HepG2 (cell line): ENCODE results near the gene TTLL1. TPM values are rescaled to one million over a fixed set of nuclear protein-coding genes. Genes with fewer than 3 reads are reported as not detected.

Source experiments
- ASH2L ChIP-seq: fragments of 300-600, 200-600 bp; sonication (generic); IDR thresholded peaks from 2 replicates; pipeline ENCODE4 v1.7.0; 2017; ENCODE audit warnings: low read depth, mild to moderate bottlenecking, moderate library complexity, mixed read lengths, low read length; ENCODE audit not compliant: insufficient read length
- CBX2 ChIP-seq, 2 experiments: fragments of 200-600 bp in 1 of 2; sonication (generic); formaldehyde crosslinking in 1 of 2; IDR thresholded peaks; 2 replicates each; pipeline versions ENCODE4 v1.7.0 to v1.8.1; 2018 to 2022; ENCODE audit warnings: low read depth in 2 of 2, low read length in 1 of 2, mild to moderate bottlenecking in 1 of 2, missing genetic modification reagents in 1 of 2
- KLF11 ChIP-seq: IDR thresholded peaks from 2 replicates; pipeline ENCODE4 v1.6.1; 2016; ENCODE audit warnings: missing compliant biosample characterization
- KLF6 ChIP-seq: IDR thresholded peaks from 2 replicates; pipeline ENCODE4 v1.8.0; 2016; ENCODE audit warnings: missing biosample characterization, missing genetic modification reagents
- MAFF ChIP-seq: IDR thresholded peaks from 2 replicates; pipeline ENCODE4 v1.6.1; 2011; ENCODE audit warnings: low read depth, low read length, improper control_type of control experiment
- MAFG ChIP-seq: sonication (generic); formaldehyde crosslinking; IDR thresholded peaks from 2 replicates; pipeline ENCODE4 v1.5.1; 2020; ENCODE audit warnings: mild to moderate bottlenecking, missing genetic modification reagents
- NFYB ChIP-seq: sonication (generic); formaldehyde crosslinking; IDR thresholded peaks from 2 replicates; pipeline ENCODE4 v1.4.0; 2020; ENCODE audit warnings: missing genetic modification reagents
- NR2F6 ChIP-seq, 2 experiments: IDR thresholded peaks; 2 replicates each; pipeline ENCODE4 v1.6.1; 2016; ENCODE audit warnings: antibody characterized with exemption in 1 of 2, mild to moderate bottlenecking in 1 of 2
- SMAD1 ChIP-seq: sonication (generic); formaldehyde crosslinking; IDR thresholded peaks from 2 replicates; pipeline ENCODE4 v1.4.0; 2020; ENCODE audit warnings: missing genetic modification reagents, low read depth, mild to moderate bottlenecking, borderline replicate concordance
- ZBTB7A ChIP-seq: sonication (generic); formaldehyde crosslinking; IDR thresholded peaks from 2 replicates; pipeline ENCODE4 v1.8.0; 2022; ENCODE audit warnings: mild to moderate bottlenecking, missing genetic modification reagents
- ZNF547 ChIP-seq: sonication (generic); formaldehyde crosslinking; IDR thresholded peaks from 2 replicates; pipeline ENCODE4 v1.5.1; 2020; ENCODE audit warnings: mild to moderate bottlenecking, missing genetic modification reagents
- ZNF761 ChIP-seq: sonication (generic); formaldehyde crosslinking; conservative IDR thresholded peaks from 2 replicates; pipeline ENCODE4 v1.4.0; 2020; ENCODE audit warnings: mild to moderate bottlenecking, missing genetic modification reagents
- ZNF879 ChIP-seq: sonication (generic); formaldehyde crosslinking; IDR thresholded peaks from 2 replicates; pipeline ENCODE4 v1.8.1; 2023; ENCODE audit warnings: missing genetic modification reagents
- ZSCAN22 ChIP-seq: sonication (generic); formaldehyde crosslinking; IDR thresholded peaks from 2 replicates; pipeline ENCODE4 v1.4.0; 2020; ENCODE audit warnings: mild to moderate bottlenecking, missing genetic modification reagents
- polyA plus RNA-seq, 8 experiments: library from polyadenylated mRNA; depleted of rRNA in 3 of 8; stranded (reverse) in 7 of 8; unstranded in 1 of 8; fragments of >200 nt; fragmentation: Illumina TruSeq in 4 of 8; extraction: Trizol in 4 of 8; gene quantifications; 2 replicates each; pipeline versions ENCODE4 v1.2.1 to v1.2.3, GENCODE V29; 2011 to 2016; ENCODE audit warnings: low read depth in 4 of 8, missing spikeins in 1 of 8, mixed read lengths in 1 of 8; ENCODE audit not compliant: insufficient read depth in 1 of 8
- total RNA-seq, 5 experiments: library from RNA; depleted of rRNA; stranded (reverse); fragments of >200 nt; fragmentation: Illumina TruSeq; extraction: Trizol; gene quantifications; 2 replicates each; pipeline ENCODE4 v1.2.3, GENCODE V29; 2016; ENCODE audit warnings: low read depth in 1 of 5
- TF ChIP-seq, protein P1 (sequence below): sonication (generic); formaldehyde crosslinking; IDR thresholded peaks from 2 replicates; pipeline ENCODE4 v1.5.0; 2020; ENCODE audit warnings: mild to moderate bottlenecking, missing genetic modification reagents, borderline replicate concordance
- TF ChIP-seq, protein P2 (sequence below): sonication (generic); formaldehyde crosslinking; conservative IDR thresholded peaks from 2 replicates; pipeline ENCODE4 v1.5.0; 2020; ENCODE audit warnings: missing genetic modification reagents
- TF ChIP-seq, protein P3 (sequence below): sonication (generic); formaldehyde crosslinking; IDR thresholded peaks from 2 replicates; pipeline ENCODE4 v1.4.0; 2020; ENCODE audit warnings: missing genetic modification reagents
- TF ChIP-seq, protein P4 (sequence below): sonication (generic); formaldehyde crosslinking; conservative IDR thresholded peaks from 2 replicates; pipeline ENCODE4 v1.4.0; 2020; ENCODE audit warnings: missing genetic modification reagents

Gene TTLL1
- total and polyA plus RNA-seq, 2 of the 13 experiments (the other 11 are each of a cell fraction or from before 2014, with no cell fraction given), result 1.6 to 5.3 TPM

DNA sequence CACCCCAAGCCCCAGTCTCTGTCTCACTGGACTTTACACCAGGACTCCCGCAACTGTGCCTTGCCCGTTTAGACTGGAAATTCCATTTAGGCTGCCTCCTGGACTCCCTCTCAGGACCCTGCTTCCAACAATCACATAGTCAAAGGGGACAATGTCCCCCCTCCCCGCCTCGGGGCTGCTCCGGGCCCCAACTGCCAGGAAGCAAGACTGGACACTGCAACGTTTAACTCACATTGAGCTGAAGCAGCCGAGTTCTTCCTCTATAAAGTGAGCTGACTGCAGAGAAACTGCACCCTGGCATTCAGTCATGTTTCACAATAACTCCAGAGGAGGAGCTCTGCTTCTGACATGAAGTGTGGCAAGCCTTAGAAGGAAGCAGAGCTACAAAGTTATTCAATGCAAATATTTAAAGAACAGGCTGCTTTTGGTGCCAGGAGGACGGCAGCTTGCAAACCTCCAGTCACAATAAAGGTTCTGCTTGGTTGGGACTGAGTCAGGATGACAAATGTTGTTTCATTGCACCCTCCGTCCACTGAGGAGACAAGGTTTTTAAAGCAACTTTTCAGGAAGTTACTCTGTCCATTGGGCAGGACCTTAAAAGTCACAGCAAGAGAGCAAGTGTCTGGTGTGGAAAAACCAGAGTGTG, 94.2 kb downstream of the TTLL1 start (continued):
- TF ChIP-seq, protein P1, sequence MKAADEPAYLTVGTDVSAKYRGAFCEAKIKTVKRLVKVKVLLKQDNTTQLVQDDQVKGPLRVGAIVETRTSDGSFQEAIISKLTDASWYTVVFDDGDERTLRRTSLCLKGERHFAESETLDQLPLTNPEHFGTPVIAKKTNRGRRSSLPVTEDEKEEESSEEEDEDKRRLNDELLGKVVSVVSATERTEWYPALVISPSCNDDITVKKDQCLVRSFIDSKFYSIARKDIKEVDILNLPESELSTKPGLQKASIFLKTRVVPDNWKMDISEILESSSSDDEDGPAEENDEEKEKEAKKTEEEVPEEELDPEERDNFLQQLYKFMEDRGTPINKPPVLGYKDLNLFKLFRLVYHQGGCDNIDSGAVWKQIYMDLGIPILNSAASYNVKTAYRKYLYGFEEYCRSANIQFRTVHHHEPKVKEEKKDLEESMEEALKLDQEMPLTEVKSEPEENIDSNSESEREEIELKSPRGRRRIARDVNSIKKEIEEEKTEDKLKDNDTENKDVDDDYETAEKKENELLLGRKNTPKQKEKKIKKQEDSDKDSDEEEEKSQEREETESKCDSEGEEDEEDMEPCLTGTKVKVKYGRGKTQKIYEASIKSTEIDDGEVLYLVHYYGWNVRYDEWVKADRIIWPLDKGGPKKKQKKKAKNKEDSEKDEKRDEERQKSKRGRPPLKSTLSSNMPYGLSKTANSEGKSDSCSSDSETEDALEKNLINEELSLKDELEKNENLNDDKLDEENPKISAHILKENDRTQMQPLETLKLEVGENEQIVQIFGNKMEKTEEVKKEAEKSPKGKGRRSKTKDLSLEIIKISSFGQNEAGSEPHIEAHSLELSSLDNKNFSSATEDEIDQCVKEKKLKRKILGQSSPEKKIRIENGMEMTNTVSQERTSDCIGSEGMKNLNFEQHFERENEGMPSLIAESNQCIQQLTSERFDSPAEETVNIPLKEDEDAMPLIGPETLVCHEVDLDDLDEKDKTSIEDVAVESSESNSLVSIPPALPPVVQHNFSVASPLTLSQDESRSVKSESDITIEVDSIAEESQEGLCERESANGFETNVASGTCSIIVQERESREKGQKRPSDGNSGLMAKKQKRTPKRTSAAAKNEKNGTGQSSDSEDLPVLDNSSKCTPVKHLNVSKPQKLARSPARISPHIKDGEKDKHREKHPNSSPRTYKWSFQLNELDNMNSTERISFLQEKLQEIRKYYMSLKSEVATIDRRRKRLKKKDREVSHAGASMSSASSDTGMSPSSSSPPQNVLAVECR (CRISPR knock-in tag), result no peak; the same call in 1 of the 2 replicates
- TF ChIP-seq ZNF547 (CRISPR knock-in tag) (no peak), MAFG (CRISPR knock-in tag) (no peak), ZBTB7A (CRISPR knock-in tag) (no peak), ZNF761 (peak; percentile 61; the same call in 1 of the 2 replicates), ASH2L (peak; percentile 88), KLF11 (0 out of 2 replicates have a peak, but pooled peaks have one; percentile 23), NFYB (CRISPR knock-in tag) (no peak), ZNF879 (CRISPR knock-in tag) (no peak), ZSCAN22 (CRISPR knock-in tag) (no peak), KLF6 (CRISPR knock-in tag) (0 out of 2 replicates have a peak, but pooled peaks have one; percentile 49), SMAD1 (CRISPR knock-in tag) (no peak), NR2F6 (IDR thresholded peaks at IDR 0.05) (peak; percentile 44; the same call in 1 of the 2 replicates), NR2F6 (CRISPR knock-in tag; IDR thresholded peaks at IDR 0.05) (peak; percentile 53; the same call in 1 of the 2 replicates), MAFF (no peak), CBX2 (IDR thresholded peaks at IDR 0.05; ENCODE audit: low read depth, low read length) (no peak), CBX2 (CRISPR knock-in tag; IDR thresholded peaks at IDR 0.05; ENCODE audit: low read depth) (no peak)
- TF ChIP-seq, protein P2, sequence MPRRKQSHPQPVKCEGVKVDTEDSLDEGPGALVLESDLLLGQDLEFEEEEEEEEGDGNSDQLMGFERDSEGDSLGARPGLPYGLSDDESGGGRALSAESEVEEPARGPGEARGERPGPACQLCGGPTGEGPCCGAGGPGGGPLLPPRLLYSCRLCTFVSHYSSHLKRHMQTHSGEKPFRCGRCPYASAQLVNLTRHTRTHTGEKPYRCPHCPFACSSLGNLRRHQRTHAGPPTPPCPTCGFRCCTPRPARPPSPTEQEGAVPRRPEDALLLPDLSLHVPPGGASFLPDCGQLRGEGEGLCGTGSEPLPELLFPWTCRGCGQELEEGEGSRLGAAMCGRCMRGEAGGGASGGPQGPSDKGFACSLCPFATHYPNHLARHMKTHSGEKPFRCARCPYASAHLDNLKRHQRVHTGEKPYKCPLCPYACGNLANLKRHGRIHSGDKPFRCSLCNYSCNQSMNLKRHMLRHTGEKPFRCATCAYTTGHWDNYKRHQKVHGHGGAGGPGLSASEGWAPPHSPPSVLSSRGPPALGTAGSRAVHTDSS (CRISPR knock-in tag), result no peak
- TF ChIP-seq, protein P3, sequence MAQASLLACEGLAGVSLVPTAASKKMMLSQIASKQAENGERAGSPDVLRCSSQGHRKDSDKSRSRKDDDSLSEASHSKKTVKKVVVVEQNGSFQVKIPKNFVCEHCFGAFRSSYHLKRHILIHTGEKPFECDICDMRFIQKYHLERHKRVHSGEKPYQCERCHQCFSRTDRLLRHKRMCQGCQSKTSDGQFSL (CRISPR knock-in tag), result no peak
- TF ChIP-seq, protein P4, sequence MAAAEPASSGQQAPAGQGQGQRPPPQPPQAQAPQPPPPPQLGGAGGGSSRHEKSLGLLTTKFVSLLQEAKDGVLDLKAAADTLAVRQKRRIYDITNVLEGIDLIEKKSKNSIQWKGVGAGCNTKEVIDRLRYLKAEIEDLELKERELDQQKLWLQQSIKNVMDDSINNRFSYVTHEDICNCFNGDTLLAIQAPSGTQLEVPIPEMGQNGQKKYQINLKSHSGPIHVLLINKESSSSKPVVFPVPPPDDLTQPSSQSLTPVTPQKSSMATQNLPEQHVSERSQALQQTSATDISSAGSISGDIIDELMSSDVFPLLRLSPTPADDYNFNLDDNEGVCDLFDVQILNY, result no peak
